ENCODE measurements around the gene UNCX. TPM values are rescaled to one million over a fixed set of nuclear protein-coding genes. Genes with fewer than 3 reads are reported as not detected.
"Not testable (repeated sequence)": the region's sequence is repeated elsewhere in the genome, so short reads cannot be mapped to it uniquely, and the experiment has no call there.

The UNCX gene
- total RNA-seq, 1 donor from 2014 or later = not detected

DNA sequence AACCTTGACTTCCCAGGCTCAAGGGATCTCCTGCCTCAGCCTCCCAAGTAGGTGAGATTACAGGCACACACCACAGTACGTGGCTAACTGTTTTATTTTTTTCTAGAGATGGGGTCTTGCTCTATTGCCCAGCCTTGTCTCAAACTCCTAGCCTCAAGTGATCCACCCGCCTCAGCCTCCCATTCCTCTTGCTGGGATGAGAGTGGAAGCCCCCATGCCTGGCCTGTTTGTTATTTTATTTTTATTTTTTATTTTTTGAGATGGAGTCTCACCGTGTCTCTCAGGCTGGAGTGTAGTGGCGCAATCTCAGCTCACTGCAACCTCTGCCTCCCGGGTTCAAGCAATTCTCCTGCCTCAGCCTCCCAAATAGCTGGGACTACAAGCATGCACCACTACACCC lies 20.6 kb upstream of the UNCX start:
- not testable (repeated sequence) for FAIRE-seq; DNase-seq (ENCODE audit: low spot score in 2 of 2)

GRCh38 chr7:1214516-1214915 lies 18.2 kb upstream of the UNCX start:
- no peak for DNase-seq (ENCODE audit: low spot score in 2 of 2)
- FAIRE-seq = no peak

DNA sequence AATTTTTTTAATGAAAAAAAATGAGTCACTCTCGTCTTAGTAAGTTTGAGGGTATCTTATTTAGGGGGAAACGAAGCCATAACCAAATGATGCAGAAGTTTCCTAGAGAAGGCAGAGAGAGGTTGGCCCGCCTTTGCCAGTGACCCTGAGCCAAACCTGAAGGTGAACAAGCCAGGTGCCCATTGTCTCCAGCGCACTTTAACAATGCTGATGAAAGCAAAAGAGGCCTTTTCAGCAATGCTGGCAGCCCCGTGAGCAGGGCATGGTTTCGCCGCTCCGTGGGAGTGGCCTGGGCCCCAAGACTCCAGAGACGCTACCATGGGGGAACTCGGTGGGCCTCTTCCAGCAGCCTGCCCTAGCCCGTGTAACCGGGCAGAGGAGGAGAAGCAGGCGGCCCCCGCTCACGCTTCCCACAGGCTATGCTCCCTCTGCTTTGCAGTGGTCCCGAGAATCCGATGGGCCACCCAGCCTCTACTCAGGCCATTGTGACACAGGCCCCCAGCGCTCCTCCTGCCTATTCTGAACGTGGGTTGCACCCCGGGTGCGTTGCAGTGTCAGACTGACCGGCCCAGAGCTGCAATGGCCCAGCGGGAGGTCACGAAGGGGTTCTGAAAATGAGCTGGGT lies 14.0 kb upstream of the UNCX start:
- DNase-seq (ENCODE audit: low spot score in 2 of 2) = no peak
- no peak for FAIRE-seq

GRCh38 chr7:1219498-1219897 lies 13.2 kb upstream of the UNCX start:
- DNase-seq (ENCODE audit: low spot score in 2 of 2) (no peak), FAIRE-seq (no peak)

- no peak for FAIRE-seq
Measured at GRCh38 chr7:1220000-1220726, 12.5 kb upstream of the UNCX start.

GRCh38 chr7:1220977-1221745 lies 11.5 kb upstream of the UNCX start:
- FAIRE-seq (no peak), DNase-seq (ENCODE audit: low spot score in 2 of 2) (no peak)

More at GRCh38 chr7:1220000-1220726, 12.5 kb upstream of the UNCX start:
- no peak for DNase-seq (ENCODE audit: low spot score in 2 of 2)

- FAIRE-seq = no peak
- peak in 1 of 2 donors; percentile 51 for DNase-seq (ENCODE audit: low spot score in 2 of 2)
Measured at GRCh38 chr7:1223196-1223981, 9.3 kb upstream of the UNCX start.

DNA sequence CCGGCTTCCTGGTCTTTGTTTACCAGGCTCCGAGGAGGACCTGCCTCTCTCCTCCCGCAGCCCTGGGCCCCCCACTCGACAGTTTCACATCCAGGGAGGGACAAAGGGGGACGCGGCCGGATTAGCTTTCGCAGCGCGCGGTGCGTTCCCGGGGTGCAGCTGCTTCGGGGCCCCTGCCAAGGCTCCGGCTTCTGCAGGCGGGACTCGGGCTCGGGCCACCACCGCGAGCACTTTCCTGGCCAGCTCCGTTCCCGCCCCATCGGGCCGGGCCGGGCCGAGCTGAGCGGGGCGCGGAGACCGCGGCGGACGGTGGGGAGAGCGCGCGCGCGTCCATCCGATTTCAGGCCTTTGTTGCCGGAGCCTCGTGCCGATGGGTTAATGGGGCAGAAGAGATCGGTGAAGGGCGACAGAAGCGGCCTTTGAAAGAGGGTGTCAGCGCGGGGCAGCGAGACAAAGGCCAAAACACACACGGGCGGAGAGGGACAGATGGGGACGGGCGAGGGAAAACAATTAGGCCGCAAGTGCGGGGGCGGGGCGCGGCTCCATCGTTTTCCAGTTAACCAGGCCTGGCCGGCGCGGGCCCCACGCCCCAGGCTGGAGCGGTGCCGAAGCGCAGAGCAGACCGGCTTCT lies 8.5 kb upstream of the UNCX start:
- FAIRE-seq (no peak), DNase-seq (ENCODE audit: low spot score in 2 of 2) (peak in 1 of 2 donors; percentile 38)

DNA sequence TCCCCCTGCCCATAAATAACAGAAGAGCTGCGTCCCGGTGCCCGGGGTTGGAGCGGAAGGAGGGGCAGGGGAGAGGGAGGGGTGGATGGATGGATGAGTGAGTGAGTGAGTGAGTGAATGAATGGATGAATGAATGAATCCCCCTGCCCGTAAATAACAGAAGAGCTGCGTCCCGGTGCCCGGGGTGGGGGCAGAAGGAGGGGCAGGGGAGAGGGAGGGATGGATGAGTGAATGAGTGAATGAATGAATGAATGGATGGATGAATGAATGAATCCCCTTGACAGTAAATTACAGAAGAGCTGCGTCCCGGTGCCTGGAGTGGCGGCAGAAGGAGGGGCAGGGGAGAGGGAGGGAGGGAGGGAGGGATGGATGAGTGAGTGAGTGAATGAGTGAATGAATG lies 7.6 kb upstream of the UNCX start:
- FAIRE-seq (no peak), DNase-seq (ENCODE audit: low spot score in 2 of 2) (no peak)

DNA sequence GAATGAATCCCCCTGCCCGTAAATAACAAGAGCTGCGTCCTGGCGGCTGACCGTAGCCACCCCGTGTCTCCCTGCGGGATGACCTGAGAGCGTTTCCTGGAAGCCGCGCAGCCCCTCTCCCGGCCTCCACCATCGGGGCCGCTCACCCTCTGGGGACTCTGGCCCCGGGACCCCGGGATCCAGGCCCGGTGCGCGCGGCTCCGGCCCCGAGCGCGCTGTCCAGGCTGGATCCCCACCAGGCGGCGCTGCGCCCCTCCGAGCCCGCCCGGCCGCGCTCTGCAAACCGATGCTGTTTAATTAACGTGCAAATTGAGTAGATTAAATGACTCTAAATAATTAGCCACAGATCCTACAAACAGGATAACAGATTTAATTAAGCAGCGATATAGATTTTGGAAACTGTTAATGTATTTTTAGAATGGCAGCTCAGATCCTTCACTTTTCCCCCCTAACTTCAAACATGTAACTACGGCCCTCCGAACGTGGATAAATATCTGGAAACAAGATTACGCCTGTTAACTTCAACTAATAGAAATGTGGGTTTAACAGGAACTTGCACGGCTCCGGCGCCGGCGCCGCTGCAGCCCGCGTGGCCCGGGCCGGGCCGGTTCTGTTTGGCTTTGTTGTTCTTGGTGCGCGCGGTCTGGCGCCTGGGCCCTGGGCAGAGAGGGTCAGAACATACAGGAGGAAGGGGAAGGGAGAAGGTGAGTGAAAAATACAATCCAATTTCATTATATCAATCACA lies 7.1 kb upstream of the UNCX start:
- DNase-seq (ENCODE audit: low spot score in 2 of 2) = peak; percentile 74 to 82
- FAIRE-seq = no peak

- no peak for DNase-seq (ENCODE audit: low spot score in 2 of 2)
- FAIRE-seq = no peak
Measured at GRCh38 chr7:1226186-1226901, 6.3 kb upstream of the UNCX start.

GRCh38 chr7:1227071-1227804 lies 5.4 kb upstream of the UNCX start:
- FAIRE-seq = no peak
- DNase-seq (ENCODE audit: low spot score in 2 of 2) = no peak

GRCh38 chr7:1227814-1228544 lies 4.7 kb upstream of the UNCX start:
- FAIRE-seq = no peak
- DNase-seq (ENCODE audit: low spot score in 2 of 2) = no peak

GRCh38 chr7:1228545-1229201 lies 4.0 kb upstream of the UNCX start:
- DNase-seq (ENCODE audit: low spot score in 2 of 2) (no peak), FAIRE-seq (no peak)

GRCh38 chr7:1229202-1229947 lies 3.3 kb upstream of the UNCX start:
- DNase-seq (ENCODE audit: low spot score in 2 of 2) = no peak
- FAIRE-seq = no peak

- no peak for DNase-seq (ENCODE audit: low spot score in 2 of 2)
- FAIRE-seq = no peak
Measured at GRCh38 chr7:1229956-1230355, 2.7 kb upstream of the UNCX start.
